Lung (tissue), 12 donors: ENCODE results near the gene ZFP36L2. TPM values are rescaled to one million over a fixed set of nuclear protein-coding genes. Genes with fewer than 3 reads are reported as not detected.

Source experiments
- ATAC-seq: fragments of 200-7000 bp; cut with Tn5 transposase; one replicate; pipeline ENCODE4 v1.9.1; 2020; ENCODE audit warnings: moderate number of reproducible peaks; ENCODE audit not compliant: insufficient read depth, low FRiP score
- DNase-seq, 3 donors: peaks; one replicate each; pipeline ENCODE4 v3.0.0-alpha.2; 2013 to 2017
- H3K27ac ChIP-seq, 2 donors: one replicate each; pipeline ENCODE4 v1.5.1; 2013; ENCODE audit warnings: mild to moderate bottlenecking in 2 of 2, moderate library complexity in 2 of 2, control low read depth in 1 of 2, inconsistent platforms in 1 of 2, low read depth in 1 of 2, low read length in 1 of 2
- H3K27me3 ChIP-seq, 3 donors: one replicate each; pipeline ENCODE4 v1.5.1; 2013; ENCODE audit warnings: low read length in 2 of 3; ENCODE audit not compliant: control insufficient read depth in 3 of 3, insufficient read depth in 3 of 3
- H3K36me3 ChIP-seq, 4 donors: one replicate each; pipeline ENCODE4 v1.5.1; 2013; ENCODE audit warnings: low read length in 4 of 4, mild to moderate bottlenecking in 1 of 4, moderate library complexity in 1 of 4; ENCODE audit not compliant: control insufficient read depth in 4 of 4, insufficient read depth in 4 of 4
- H3K4me1 ChIP-seq, 5 donors: one replicate each; pipeline ENCODE4 v1.5.1; 2013; ENCODE audit warnings: low read length in 5 of 5, mild to moderate bottlenecking in 2 of 5, moderate library complexity in 1 of 5; ENCODE audit not compliant: control insufficient read depth in 5 of 5, insufficient read depth in 5 of 5
- H3K4me3 ChIP-seq: one replicate; pipeline ENCODE4 v1.5.1; 2013; ENCODE audit warnings: mild to moderate bottlenecking, control low read depth, moderate library complexity
- H3K9ac ChIP-seq, 2 donors: one replicate each; pipeline ENCODE4 v1.5.1; 2013; ENCODE audit warnings: low read length in 2 of 2, control low read depth in 1 of 2; ENCODE audit not compliant: insufficient read depth in 1 of 2
- H3K9me3 ChIP-seq, 4 donors: one replicate each; pipeline ENCODE4 v1.5.1; 2013; ENCODE audit warnings: low read length in 3 of 4, mild to moderate bottlenecking in 1 of 4, moderate library complexity in 1 of 4; ENCODE audit not compliant: control insufficient read depth in 4 of 4, insufficient read depth in 3 of 4
- WGBS, 2 donors: extraction: QIAGEN DNeasy Blood & Tissue Kit; methylation state at CpG; one replicate each; pipeline ENCODE4 v1.1.7; 2013; 5-methylcytosine and 5-hydroxymethylcytosine counted together
- polyA plus RNA-seq, 2 donors: library from polyadenylated mRNA; stranded (reverse); fragments of 200-250 nt; gene quantifications; one replicate each; pipeline ENCODE4 v1.2.1, GENCODE V29; 2013
- total RNA-seq, 2 donors: library from RNA; depleted of rRNA in 1 of 2; stranded (reverse); fragments of >200 nt in 1 of 2; gene quantifications; one replicate each; pipeline ENCODE4 v1.2.1, GENCODE V29; 2014 to 2021
- TF ChIP-seq, protein P1 (sequence below): IDR thresholded peaks from 2 replicates; pipeline ENCODE4 v1.5.1; 2012; ENCODE audit warnings: mild to moderate bottlenecking; ENCODE audit errors: control extremely low read depth, extremely low read depth
- donor health status: control.
- donor health status: control.
- donor health status: Bipolar disorder and iron deficiency.
- donor health status: healthy.
- donor health status: DM: yes; HTN: yes; CAD: no.

Gene ZFP36L2
- total and polyA plus RNA-seq, 4 donors = 38.3 to 110 (median 66.6) TPM

GRCh38 chr2:43250015-43250414, 23.6 kb upstream of the ZFP36L2 start:
- ATAC-seq = no peak
- no peaks in the 10 kb centered on the region for H3K9me3 ChIP-seq
- 99 to 100% methylated on average over 2 of the region's 2 CpGs for WGBS, 2 donors

DNA sequence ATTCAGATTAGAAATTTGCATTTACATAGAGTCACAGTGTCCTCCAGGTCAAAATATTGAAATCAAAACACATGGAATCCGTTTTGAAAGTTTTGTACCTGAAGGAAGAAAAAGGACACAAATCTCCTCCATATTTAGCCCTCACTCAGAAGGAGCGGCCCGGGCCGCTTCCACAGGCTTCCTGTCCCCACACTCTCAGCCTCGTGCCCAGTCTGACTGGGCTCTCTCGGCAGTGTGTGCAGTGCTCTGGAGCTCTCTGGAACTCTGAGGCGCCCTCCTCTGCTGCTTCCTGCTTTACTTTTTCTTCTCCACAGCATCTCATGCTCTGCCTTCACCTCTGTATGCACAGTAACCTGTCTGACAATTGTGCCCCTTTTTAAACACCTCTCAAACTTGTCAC, 22.2 kb upstream of the ZFP36L2 start:
- no peak overlapping the region for H3K4me3 ChIP-seq
- DNase-seq (no peak), ATAC-seq (no peak)
- WGBS, 2 donors = 92 to 95% methylated on average over 7 of the region's 7 CpGs
- no peaks in the 10 kb centered on the region for H3K27me3 ChIP-seq
- no peak overlapping the region for H3K27ac ChIP-seq
- no peak overlapping the region for H3K9ac ChIP-seq
- H3K36me3 ChIP-seq = peaks cover 0 to 13% (median 2%) of the 10 kb centered on the region in 4 donors
- H3K4me1 ChIP-seq = peaks cover 6 to 12% (median 11%) of the 10 kb centered on the region in 5 donors
- H3K9me3 ChIP-seq = peaks cover 0 to 3% (median 0%) of the 10 kb centered on the region in 4 donors
- TF ChIP-seq, protein P1, sequence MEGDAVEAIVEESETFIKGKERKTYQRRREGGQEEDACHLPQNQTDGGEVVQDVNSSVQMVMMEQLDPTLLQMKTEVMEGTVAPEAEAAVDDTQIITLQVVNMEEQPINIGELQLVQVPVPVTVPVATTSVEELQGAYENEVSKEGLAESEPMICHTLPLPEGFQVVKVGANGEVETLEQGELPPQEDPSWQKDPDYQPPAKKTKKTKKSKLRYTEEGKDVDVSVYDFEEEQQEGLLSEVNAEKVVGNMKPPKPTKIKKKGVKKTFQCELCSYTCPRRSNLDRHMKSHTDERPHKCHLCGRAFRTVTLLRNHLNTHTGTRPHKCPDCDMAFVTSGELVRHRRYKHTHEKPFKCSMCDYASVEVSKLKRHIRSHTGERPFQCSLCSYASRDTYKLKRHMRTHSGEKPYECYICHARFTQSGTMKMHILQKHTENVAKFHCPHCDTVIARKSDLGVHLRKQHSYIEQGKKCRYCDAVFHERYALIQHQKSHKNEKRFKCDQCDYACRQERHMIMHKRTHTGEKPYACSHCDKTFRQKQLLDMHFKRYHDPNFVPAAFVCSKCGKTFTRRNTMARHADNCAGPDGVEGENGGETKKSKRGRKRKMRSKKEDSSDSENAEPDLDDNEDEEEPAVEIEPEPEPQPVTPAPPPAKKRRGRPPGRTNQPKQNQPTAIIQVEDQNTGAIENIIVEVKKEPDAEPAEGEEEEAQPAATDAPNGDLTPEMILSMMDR = no peak

More at GRCh38 chr2:43250015-43250414, 23.6 kb upstream of the ZFP36L2 start:
- Histone ChIP-seq H3K27me3 (no peaks in the 10 kb centered on the region), H3K27ac (no peak overlapping the region), H3K36me3 (peaks cover 0 to 6% (median 0%) of the 10 kb centered on the region in 4 donors), H3K4me1 (peaks cover 2 to 17% (median 12%) of the 10 kb centered on the region in 5 donors), H3K4me3 (no peak overlapping the region), H3K9ac (no peak overlapping the region)
- TF ChIP-seq, protein P1 = no peak
- no peak for DNase-seq

DNA sequence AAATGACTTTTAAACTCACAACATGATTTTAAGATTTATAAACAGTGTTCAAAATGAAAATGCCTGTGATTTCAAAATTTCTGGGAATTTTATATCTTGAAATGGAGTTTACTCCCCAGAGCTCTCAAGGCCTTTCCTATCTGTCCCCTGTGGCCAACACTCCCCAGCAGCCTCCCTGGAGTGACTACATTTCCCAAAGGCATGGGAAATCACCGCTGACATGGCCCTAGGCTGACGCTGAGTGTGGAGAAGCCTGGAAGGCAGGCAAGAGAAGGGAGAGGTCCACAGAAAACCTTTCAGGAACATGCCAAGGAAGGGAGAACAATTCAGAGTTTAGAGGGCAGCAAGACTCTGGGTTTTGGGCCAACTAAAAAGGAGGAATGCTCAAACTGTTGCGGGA, 20.2 kb upstream of the ZFP36L2 start:
- 97% methylated on average over 3 of the region's 3 CpGs for WGBS, 2 donors
- no peak overlapping the region for H3K27ac ChIP-seq

More for the DNA sequence above, 20.2 kb upstream of the ZFP36L2 start:
- Histone ChIP-seq H3K36me3 (peaks cover 0 to 12% (median 2%) of the 10 kb centered on the region in 4 donors), H3K9me3 (peaks cover 0 to 3% (median 0%) of the 10 kb centered on the region in 4 donors), H3K9ac (no peak overlapping the region), H3K4me1 (peaks cover 6 to 11% (median 10%) of the 10 kb centered on the region in 5 donors), H3K27me3 (no peaks in the 10 kb centered on the region), H3K4me3 (no peak overlapping the region)
- ATAC-seq (no peak), DNase-seq (no peak)
- TF ChIP-seq, protein P1 = no peak
